IMR-90 (cell line): ENCODE data around the gene CELSR2. TPM values are rescaled to one million over a fixed set of nuclear protein-coding genes. Genes with fewer than 3 reads are reported as not detected.

Experiments
- CHD1 ChIP-seq: IDR thresholded peaks from 2 replicates; pipeline ENCODE4 v1.6.1; 2012; ENCODE audit warnings: low read depth, low read length, improper control_type of control experiment
- RAD21 ChIP-seq: IDR thresholded peaks from 2 replicates; pipeline ENCODE4 v1.6.1; 2012; ENCODE audit warnings: low read length, improper control_type of control experiment
- polyA plus RNA-seq, 3 experiments: library from polyadenylated mRNA; depleted of rRNA; stranded (reverse); fragments of >200 nt; gene quantifications; 2 replicates each; pipeline ENCODE4 v1.2.3, GENCODE V29; 2012; ENCODE audit warnings: low replicate concordance in 1 of 3
- total RNA-seq: library from RNA; depleted of rRNA; stranded (reverse); fragments of >200 nt; gene quantifications from 2 replicates; pipeline ENCODE4 v1.2.3, GENCODE V29; 2012
- TF ChIP-seq, protein P1 (sequence below): conservative IDR thresholded peaks from 2 replicates; pipeline ENCODE4 v1.5.1; 2012; ENCODE audit warnings: mild to moderate bottlenecking, low read depth, low read length, improper control_type of control experiment

CELSR2 gene
- total and polyA plus RNA-seq, 2 of the 4 experiments (the other 2 are of a cell fraction) = 1.3 to 5.3 TPM

DNA sequence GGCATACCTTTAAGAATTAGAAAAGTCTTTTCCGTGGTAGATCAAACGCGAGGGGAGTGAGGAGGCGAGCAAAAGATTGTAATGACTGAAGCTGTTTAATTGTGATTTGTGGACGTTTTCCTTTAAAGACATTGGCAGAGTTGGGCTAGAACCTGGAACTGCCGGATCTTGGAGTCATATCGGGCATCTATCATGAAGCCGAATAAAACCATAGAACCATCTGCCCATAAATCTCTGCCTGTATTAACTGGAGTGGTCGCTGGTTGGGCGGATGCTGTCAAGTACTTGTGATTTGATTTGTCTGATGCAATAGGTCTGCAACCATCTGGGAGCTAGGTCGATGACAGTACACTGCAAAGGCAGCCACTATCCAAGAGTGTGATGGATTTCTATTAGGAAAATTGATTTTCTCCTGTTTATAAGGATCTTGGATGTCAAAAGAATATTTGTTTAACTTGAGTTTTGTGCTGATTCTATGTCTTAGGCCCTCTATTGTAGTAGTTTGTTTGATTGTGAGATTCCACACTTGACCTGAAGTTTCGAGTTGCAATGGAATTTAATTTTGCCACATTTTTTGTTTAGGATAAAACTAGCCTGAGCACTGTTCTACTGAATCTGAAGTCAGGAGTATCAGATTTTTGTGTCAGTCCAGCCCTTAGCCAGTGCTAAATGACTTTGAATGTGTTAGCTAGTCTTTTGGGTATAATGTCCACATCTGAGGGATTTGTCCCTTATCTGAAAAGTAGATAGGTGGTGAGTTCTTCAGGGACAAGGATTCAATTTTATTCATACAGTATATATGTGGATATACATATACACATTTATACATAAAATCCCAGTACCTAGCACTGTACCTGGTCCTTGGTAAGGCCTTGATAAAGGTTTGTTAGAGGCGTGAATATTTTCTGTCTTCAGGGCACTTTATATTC, 34.4 kb upstream of the CELSR2 start (continued):
- TF ChIP-seq, protein P1, sequence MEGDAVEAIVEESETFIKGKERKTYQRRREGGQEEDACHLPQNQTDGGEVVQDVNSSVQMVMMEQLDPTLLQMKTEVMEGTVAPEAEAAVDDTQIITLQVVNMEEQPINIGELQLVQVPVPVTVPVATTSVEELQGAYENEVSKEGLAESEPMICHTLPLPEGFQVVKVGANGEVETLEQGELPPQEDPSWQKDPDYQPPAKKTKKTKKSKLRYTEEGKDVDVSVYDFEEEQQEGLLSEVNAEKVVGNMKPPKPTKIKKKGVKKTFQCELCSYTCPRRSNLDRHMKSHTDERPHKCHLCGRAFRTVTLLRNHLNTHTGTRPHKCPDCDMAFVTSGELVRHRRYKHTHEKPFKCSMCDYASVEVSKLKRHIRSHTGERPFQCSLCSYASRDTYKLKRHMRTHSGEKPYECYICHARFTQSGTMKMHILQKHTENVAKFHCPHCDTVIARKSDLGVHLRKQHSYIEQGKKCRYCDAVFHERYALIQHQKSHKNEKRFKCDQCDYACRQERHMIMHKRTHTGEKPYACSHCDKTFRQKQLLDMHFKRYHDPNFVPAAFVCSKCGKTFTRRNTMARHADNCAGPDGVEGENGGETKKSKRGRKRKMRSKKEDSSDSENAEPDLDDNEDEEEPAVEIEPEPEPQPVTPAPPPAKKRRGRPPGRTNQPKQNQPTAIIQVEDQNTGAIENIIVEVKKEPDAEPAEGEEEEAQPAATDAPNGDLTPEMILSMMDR = no peak
- TF ChIP-seq RAD21 (no peak), CHD1 (no peak)
